HG02981 (cell line): ENCODE data around the gene PIP4P1.

Source experiments
- ATAC-seq: cut with Tn5 transposase; IDR thresholded peaks from one replicate; pipeline ENCODE4 v1.9.1; 2021; ENCODE audit warnings: mild to moderate bottlenecking, moderate library complexity; ENCODE audit not compliant: unreplicated experiment

The PIP4P1 gene

DNA sequence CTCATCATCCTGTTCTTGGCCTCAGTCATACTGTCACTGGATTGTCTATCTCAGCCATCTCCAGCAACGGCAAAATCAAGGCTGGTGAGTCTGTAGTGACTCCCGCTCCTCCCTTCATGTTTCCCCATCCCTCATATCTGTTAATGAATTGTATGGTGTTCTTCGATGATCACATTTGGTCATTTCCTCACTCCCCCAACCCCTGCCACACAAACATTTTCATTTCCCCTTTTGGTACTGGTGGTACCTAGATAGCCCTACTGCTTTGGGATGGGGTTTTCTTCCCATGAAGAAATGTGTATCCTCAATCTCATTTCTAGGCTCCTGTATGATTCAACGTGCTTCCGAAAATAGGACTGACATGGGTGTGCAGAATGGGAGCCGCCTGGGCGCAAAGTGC, 22.6 kb downstream of the PIP4P1 start:
- ATAC-seq: no peak

DNA sequence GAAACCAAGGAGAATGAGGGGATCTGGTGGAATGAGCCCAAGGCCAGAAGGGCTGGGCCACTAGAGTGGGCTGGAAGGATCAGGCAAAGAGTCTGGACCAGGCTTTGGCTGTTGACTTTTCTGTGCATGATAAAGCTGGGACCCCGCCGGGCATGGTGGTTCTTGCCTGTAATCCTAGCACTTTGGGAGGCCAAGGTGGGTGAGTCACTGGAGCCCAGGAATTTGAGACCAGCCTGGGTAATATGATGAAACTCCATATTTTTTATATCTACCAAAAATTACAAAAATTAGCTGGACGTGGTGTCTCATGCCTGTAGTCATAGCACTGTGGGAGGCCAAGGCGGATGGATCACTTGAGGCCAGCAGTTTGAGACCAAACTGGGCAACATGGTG, 24.9 kb downstream of the PIP4P1 start:
- no peak for ATAC-seq

DNA sequence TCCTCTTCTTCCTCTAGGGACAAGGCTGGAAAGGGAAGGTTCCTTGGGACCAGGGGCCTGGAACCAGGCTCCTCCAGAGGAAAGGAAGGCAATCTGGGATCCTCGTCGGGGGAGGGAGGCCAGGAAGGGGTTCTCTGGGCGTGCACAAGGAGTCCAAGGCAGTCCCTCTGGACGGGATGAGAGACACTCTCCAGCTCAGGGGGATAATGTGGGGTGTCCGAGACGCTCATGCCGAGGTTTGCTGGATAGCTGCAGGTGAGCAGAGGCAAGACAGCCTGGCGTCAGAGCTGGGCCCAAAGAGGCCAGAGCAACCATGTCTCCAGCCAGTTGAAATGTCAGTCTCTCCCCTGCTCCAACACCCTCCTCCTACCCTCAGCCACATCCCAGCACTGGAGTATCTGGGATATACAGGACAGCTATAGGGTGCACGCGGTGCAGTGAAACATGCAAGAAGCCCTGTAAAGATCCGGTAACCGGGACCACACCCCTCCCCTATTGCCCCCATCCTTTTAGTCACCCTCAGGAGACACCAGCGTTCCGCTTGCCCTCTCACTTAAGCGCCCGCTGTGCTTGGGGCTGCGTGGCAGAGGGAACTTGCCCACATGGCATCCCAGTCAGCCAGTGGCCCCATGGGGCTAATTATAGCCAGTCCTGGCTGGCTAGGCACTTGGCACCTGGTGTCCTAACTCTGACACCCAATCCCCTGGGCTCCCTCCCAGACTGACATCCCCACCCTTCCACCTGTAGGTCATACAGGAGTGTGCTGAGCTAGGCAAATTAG, 25.5 kb downstream of the PIP4P1 start, which contains the start of gene KLHL33:
Gene KLHL33, minus strand, starts transcription at position 585 of the 781 bp plus-strand sequence. Its CDS starts 355 bp downstream, at position 230.
- no peak for ATAC-seq

DNA sequence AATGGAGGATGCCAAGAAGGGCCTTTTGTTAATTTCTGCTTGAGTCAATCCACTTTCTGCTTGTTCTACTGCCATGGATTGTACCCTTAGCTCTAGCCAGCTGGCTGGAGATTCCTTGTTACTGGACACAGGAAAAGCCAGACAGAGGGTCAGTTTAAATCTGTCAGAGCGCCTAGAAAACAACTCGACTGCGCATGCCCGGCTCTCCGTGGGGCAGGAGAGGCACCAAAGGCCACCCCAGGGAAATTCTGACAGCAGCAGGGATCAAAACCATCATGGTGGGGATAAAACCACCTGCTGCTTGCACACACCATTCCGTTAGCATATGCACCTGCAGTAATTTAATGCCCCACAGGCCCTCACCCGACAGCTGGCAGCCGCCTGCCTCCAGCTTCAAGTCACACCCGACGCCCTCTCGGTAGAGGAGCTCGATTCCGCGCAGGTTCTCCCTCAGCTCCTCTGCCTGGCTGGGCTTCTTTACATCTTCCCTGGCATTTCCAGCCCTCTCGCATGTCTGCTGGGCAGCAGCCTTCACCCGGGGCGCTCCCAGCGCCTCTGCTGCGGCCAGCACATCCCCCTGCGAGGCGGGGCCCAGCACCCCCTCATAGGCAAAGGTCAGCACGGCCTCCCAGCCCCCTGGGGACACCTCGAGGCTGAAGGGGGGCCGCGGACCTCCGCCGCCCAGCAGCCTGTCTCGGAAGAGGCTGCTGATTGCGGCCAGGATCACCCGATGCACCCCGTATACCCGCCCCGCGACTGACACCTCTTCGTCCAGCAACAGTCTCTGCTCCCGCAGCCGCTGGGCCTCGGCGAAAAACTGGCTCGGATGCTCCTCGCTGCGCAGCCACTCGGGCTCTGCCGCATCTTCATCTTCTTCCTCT, 26.3 kb downstream of the PIP4P1 start:
- ATAC-seq: no peak

DNA sequence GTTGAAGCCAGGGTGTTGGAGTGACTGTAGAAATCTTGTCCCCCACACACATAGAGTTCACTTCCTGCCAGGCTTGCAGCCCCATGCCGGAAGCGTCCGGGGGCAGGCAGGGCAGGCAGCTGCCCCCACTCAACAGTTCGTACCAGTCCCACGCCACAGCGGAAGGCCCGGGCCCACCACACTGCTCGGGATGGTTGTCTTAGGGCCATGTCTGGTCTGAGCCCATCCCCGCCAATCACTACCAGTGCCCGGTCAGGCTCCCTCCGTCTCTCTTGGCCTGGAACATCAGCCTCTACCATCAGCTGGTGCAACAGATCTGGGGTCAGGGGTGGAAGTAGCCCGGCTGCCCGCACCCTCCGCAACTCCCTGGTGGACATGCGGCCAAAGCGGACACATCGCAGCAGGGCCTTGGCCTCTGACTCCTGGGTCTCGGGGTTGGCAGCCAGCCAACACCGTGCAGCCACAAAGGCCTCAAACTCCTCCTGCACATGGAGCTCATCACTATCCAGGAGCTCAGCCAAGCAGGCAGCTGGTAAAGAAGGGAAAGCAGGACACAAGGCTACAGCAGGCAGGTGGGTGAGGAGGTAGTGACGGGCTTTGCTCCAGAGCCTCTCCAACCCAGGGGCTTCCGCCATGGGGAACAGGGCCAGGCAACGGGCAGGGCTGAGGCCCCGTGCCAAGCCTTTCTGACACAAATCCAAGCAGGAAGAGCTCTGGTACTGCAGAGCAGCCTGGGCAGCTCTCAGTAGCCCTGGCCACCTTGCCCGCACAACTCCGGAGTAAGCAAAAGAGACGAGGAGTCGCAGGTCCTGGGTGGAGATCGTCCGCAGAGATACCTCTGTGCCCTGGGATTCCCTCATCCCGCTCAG, 31.2 kb downstream of the PIP4P1 start:
- no peak for ATAC-seq

DNA sequence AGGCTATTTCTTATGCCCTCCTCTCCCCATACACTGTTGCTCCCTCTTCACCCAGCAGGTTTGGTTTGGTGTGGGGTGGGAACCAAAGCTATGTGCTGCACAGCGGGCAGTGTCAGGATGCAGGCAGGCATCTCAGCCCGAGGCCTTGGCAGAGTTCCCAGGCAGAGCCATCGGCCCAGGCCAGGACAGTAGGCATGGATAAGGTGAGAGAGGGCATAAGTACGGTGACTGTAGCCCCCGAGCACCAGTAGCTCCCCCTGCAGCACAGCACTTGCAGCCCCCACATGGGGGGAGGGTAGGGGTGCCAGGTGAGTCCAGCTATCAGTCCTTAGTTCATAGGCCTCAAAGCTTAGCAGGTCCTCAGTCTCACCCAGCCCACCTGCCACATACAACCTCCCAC, 32.4 kb downstream of the PIP4P1 start:
- no peak for ATAC-seq

DNA sequence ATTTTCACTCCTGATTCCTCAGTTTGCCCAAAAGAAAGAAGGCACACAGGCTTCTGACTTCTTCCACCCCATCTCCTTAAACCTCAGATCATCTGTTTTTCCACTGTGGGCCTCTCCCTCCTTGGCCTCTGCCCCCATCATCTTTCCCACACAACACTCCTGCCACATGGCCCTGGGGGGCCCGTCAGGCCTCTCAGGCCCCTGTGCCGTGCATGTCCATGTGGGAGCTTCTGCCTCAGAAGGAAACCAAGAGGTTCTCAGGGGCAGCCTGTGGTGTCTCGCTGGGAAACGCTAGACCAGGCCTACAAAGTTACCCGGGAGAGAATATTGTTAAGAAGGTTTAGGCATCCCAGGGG, 33.2 kb downstream of the PIP4P1 start:
- peak; percentile 27 for ATAC-seq

DNA sequence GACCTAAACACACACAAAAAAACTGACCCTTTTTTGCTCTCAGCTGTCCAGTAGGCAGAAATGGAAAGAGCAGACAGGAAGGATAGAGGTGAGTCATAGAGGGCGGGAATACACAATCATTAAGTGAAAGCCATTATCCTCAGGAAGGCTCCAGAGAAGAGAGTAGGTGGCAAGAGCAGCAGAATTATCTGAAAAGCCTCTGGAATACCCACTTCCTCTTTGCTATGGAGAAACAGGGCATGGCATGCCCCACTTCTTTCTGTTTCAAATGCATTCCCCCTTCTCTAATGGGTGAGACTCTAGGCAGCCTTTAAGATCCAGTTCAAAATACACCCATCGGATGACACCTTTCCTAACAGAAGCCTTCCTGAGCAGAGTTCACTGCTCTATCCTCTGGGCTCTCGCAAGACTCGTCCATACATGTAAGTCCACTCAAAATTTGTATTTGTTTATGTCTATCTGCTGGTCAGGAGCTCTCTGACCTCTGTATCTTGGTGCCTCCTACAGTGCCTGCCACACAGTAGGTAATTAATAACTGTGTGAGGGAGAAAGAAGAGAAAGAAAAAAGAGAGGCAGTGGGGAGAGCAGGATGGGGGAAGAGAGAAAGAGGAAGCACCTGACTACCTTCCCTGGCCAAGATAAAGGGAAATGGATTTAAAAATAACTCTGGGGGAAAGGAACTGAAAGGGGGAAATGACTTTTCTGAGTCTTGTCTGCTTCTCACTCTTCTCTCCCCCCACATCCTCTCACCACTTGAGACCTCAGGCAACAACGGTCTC, 33.8 kb downstream of the PIP4P1 start:
- peak; percentile 77 for ATAC-seq

DNA sequence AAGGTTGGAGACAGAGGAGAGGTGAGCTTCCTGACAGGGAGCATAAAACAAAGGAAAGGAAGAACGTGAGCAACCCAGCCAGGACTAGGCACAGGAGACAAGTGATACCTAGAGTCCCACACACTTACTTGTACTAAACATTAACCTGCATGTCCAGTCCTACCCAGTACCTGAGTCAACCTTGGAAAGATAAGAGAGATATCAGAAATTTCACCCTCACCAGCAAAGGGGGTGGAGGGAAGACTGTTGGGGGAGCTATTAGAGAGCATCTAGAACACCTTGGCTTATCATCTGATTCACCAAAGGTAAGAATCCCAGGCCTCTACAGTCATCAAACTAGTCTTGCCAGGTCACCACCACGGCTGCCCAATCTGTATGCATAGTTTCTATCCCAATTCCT, 36.4 kb downstream of the PIP4P1 start:
- no peak for ATAC-seq

DNA sequence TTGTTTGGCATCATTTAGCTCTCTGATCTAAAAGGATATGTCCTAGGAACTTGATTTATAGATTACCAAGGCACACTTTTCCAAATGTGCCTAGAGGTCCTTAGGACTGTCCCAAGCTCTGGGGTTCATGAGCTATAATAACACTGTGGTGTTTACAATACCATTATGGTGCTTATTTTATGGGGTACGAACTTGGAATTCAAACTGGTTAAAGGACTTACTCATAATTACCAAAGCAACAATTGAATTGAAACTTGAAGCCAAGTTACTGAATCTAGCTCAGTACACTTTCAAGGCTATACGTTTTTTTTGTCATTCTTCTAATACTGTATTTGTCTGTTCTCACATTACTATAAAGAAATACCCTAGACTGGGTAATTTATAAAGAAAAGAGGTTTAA, 38.3 kb downstream of the PIP4P1 start:
- no peak for ATAC-seq

DNA sequence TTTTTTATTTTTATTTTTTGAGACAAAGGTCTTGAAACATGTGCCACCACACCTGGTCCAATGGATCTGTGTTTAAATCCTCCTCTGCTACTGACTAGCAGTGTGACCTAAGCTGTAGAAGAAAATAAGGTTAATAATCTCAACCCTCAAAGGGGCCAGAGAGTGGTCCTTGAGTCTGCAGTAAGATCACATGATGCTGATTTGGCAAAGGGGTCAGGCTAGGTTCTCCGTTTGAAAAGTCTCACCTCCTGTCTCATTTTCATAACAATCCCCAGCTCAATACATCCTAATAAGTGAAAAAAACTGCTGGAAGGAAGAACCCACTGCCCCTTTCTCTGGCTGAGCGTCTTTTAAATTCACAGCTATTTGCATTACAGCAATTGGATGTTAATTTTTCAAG, 40.0 kb downstream of the PIP4P1 start:
- ATAC-seq: no peak

DNA sequence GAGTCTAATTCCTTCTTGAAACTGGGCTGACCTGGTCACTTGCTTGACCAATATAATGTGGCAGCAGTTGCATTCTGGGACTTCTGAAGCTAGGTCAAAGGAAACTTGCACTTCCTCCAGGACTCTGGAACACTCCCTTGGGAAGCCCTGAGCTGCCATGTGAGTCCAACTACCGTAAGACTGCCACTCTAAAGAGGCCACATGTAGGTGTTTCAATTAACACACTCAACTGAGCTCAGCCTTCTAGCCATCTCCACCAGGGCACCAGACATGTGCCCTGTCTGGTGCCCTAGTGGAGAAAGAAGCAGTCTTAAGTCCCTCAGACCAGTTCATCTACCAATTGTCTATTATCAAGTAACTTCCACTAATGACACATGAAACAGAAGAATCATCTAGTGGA, 41.8 kb downstream of the PIP4P1 start:
- ATAC-seq: no peak

DNA sequence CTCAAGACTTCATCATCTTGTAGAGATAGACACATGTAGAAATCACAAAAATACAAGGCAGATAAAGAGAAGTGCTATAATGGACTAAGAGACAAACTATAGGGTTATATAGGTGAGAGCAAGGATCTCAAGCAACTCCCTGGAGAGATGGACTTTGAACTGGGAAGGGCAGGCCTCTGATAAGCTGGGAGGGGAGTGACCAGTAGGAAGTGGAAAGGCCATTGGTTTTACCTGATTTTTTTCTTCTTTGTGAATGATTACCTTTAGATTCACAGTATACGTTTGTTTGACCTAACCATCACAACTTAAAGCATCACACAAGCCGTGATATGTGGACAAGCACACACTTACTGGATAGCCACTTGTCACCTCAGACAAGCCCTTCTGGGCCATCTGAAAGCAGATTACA, 42.7 kb downstream of the PIP4P1 start:
- ATAC-seq: no peak

DNA sequence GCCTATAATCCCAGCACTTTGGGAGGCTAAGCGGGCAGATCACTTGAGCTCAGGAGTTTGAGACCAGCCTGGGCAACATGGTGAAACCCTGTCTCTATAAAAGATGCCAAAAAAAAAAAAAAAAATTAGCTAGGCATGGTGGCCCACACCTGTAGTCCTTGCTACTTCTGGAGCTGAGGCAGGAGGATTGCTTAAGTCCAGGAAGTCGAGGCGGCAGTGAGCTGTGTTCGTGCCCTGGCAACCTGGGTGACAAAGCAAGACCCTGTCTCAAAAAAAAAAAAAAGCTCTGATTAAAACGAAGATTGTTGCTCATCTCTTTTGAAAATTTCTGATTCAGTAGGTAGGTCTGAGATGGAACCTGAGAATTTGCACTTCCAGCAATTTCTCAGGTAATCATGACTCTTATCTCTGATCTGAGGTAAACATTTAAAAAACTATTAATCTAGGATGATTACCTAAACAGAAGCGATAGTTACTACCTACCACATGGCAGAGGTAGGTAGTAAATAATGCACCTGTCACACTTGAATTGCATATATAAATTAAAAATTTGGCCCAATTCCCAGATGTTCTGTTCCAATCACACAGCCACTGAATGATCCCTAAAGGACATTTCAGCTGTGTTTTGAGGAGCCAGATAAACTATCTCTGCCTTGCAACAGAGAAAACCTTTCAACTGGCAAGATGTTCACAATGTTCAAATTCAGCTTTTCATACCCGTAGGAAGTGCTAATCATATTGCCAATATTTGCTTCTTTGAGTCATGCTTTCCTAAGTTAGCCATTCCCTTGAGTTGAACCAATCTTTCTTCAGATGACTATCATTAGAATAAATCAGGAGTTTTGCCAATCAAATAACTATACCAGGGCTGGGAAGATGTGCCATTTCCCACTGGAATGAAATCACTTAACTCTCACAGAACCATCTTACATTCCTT, 43.7 kb downstream of the PIP4P1 start:
- ATAC-seq: no peak

DNA sequence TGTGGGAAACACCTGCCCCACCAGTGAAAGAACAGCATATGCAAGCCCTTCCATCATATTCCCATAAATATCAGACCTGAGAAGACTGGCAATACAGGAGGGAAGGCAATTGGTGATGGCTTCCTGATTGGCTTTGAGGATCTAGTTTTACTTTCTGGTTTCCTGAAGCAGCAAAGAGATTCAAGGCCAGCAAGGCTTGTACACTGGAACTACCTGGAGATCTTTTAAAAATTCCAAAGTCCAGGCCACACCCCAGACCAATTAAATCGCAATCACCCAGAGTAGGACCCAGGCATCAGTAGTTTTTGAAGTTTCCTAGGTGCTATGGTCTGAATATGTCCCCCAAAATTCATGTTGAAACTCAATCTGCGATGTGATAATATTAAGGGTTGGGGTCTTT, 45.0 kb downstream of the PIP4P1 start:
- no peak for ATAC-seq

DNA sequence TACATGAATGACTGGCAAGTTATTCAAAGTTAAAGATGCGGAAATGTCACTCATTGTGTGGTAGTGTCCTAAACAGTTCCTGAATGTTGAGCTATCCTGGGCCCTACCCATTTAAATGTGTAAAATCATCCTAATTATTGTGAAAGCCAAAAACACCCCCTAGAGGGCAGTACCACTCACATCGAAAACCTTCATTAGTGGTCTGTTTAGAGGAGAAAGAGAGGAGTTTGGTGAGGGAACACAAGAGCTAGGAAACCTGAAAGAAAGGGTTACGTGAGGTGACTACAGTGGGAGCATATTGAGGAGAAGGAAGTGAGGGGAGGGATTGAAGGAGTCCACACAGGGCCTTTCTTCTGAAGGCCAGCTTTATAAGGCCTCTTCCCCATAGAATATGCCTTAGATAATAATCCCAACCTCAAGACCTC, 45.4 kb downstream of the PIP4P1 start:
- ATAC-seq: no peak

DNA sequence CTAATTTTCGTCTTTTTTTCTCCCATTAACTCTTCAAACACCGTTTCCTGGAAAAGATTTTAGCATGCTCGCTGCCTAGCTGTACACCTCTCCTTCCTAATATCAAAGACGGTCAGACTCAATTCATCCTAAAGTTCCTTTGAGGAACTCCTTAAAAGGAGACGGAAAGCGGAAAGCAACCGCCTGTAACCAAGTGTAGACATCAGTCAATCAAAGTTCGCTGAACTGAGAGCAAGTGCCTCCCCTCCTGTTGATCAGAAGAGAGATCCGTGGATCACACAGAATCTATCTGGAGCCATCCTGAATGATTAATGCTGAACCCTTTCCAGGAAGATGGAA, 47.5 kb downstream of the PIP4P1 start:
- no peak for ATAC-seq

DNA sequence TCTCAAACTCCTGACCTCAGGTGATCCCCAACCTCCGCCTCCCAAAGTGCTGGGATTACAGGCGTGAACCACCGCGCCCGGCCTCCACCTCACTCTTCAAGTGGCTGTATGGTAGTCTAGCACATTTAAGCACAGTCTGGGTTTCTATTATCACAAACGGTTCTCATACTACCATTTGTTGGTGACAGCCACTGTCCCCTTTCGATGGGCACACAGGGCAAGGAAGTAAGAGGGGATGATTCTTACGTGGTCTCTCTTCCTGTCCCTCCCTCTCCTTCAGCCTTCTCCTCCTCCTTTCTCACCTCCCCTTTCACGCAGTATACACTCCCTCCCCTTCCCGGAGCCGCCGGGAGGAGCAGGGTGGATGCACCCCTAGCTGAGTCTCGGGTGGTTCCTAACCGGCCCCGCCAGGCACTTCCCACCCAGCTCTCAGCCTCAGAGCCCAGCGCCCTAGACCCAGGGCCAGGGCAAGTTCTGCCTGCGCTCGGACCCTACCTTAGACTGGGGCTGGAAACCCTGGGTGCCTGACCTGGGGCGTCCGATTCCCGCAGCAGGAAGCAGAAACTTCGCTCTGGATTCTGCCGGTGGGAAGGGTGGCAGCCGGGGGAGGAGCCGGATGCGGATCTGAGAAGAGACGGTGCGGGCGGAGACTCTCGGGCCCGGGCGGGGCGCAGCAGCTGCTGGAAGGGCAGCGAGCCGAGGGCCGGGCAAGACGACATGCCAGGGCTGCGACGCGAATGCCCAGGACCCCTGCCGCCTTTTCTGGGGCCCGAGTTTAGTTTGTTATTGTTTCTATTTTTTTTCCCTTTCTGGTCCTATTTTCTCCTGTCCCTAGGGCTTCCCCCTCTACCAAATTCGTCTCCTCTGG, 48.1 kb downstream of the PIP4P1 start, which contains the start of gene TEP1:
Gene TEP1, minus strand, starts transcription at position 626 of the 868 bp plus-strand sequence. CDS start 5,062 bp downstream, outside the sequence.
- peak; percentile 53 for ATAC-seq
